Neural cell (in vitro differentiated cells): ENCODE results near the gene RTN4R. TPM values are rescaled to one million over a fixed set of nuclear protein-coding genes. Genes with fewer than 3 reads are reported as not detected.

Experiments
- H2AFZ ChIP-seq: fragments of 200-600, 300-800 bp; sonication (generic), shearing (Covaris generic); 2 replicates; pipeline ENCODE4 v1.6.0; 2014; ENCODE audit warnings: low read depth, mild to moderate bottlenecking, antibody characterized with exemption, low read length, moderate library complexity
- H3F3A ChIP-seq: fragments of 200-600 bp; shearing (Covaris generic); 2 replicates; pipeline ENCODE4 v1.6.1; 2016; ENCODE audit warnings: mild to moderate bottlenecking, moderate library complexity, mixed read lengths, antibody characterized with exemption, low read length; ENCODE audit not compliant: insufficient read depth, poor library complexity, severe bottlenecking
- H3K27ac ChIP-seq: fragments of 200-600, 300-800 bp; sonication (generic), shearing (Covaris generic); 2 replicates; pipeline ENCODE4 v1.5.1; 2014; ENCODE audit warnings: mild to moderate bottlenecking, low read length, moderate library complexity
- H3K27me3 ChIP-seq: fragments of 300-800, 200-600 bp; sonication (generic), shearing (Covaris generic); 2 replicates; pipeline ENCODE4 v1.6.0; 2014; ENCODE audit warnings: mild to moderate bottlenecking, low read depth, low read length, moderate library complexity; ENCODE audit not compliant: insufficient read depth
- H3K36me3 ChIP-seq: fragments of 300-800, 200-600 bp; sonication (generic), shearing (Covaris generic); 2 replicates; pipeline ENCODE4 v1.5.1; 2014; ENCODE audit warnings: mild to moderate bottlenecking, antibody characterized with exemption, low read length, moderate library complexity; ENCODE audit not compliant: insufficient read depth
- H3K4me2 ChIP-seq: fragments of 300-800, 200-600 bp; sonication (generic), shearing (Covaris generic); 2 replicates; pipeline ENCODE4 v1.6.0; 2014; ENCODE audit warnings: mild to moderate bottlenecking, low read length
- H3K4me3 ChIP-seq: fragments of 300-800, 200-600 bp; sonication (generic), shearing (Covaris generic); 2 replicates; pipeline ENCODE4 v1.5.1; 2014; ENCODE audit warnings: mild to moderate bottlenecking, low read length, moderate library complexity
- H3K79me2 ChIP-seq: fragments of 200-600 bp; shearing (Covaris generic); replicated peaks from 2 replicates; pipeline ENCODE4 v1.6.0; 2014; ENCODE audit warnings: mild to moderate bottlenecking, low read length, moderate library complexity; ENCODE audit not compliant: insufficient read depth
- H3K9ac ChIP-seq: fragments of 300-800, 200-600 bp; sonication (generic), shearing (Covaris generic); 2 replicates; pipeline ENCODE4 v1.6.1; 2016; ENCODE audit warnings: mild to moderate bottlenecking, low read length, mixed read lengths
- H3K9me2 ChIP-seq: fragments of 200-600 bp; shearing (Covaris generic); 2 replicates; pipeline ENCODE4 v1.6.1; 2016; ENCODE audit warnings: mild to moderate bottlenecking, low read length, mixed read lengths; ENCODE audit not compliant: insufficient read depth
- H3K9me3 ChIP-seq: fragments of 200-600, 300-800 bp; sonication (generic), shearing (Covaris generic); 2 replicates; pipeline ENCODE4 v1.6.1; 2016; ENCODE audit warnings: mild to moderate bottlenecking, mixed run types, low read length, moderate library complexity, mixed read lengths
- H4K20me1 ChIP-seq: fragments of 200-600 bp; shearing (Covaris generic); 2 replicates; pipeline ENCODE4 v1.6.1; 2016; ENCODE audit warnings: mild to moderate bottlenecking, mixed run types; ENCODE audit not compliant: insufficient read depth
- CTCF ChIP-seq: fragments of 450-650 bp; IDR thresholded peaks from 2 replicates; pipeline ENCODE4 v1.5.1; 2014; ENCODE audit warnings: antibody characterized with exemption, mild to moderate bottlenecking, moderate library complexity; ENCODE audit not compliant: poor library complexity, severe bottlenecking
- EP300 ChIP-seq: fragments of 450-650 bp; conservative IDR thresholded peaks from 2 replicates; pipeline ENCODE4 v1.6.1; 2014; ENCODE audit warnings: antibody characterized with exemption, mild to moderate bottlenecking, moderate library complexity; ENCODE audit not compliant: poor library complexity, severe bottlenecking
- EZH2 ChIP-seq: fragments of 200-600, 300-800 bp; shearing (Covaris generic), sonication (generic); IDR thresholded peaks from 2 replicates; pipeline ENCODE4 v1.6.1; 2014; ENCODE audit warnings: antibody characterized with exemption, low read length, borderline replicate concordance, mild to moderate bottlenecking; ENCODE audit not compliant: insufficient read depth, poor library complexity, severe bottlenecking
- MXI1 ChIP-seq: fragments of 450-650 bp; conservative IDR thresholded peaks from 2 replicates; pipeline ENCODE4 v1.6.1; 2014; ENCODE audit warnings: antibody characterized with exemption, mild to moderate bottlenecking; ENCODE audit not compliant: poor library complexity, severe bottlenecking
- POLR2AphosphoS5 ChIP-seq: IDR thresholded peaks from 2 replicates; pipeline ENCODE4 v1.6.1; 2012
- RAD21 ChIP-seq: fragments of 450-650 bp; conservative IDR thresholded peaks from 2 replicates; pipeline ENCODE4 v1.6.1; 2014; ENCODE audit warnings: antibody characterized with exemption, mild to moderate bottlenecking, moderate library complexity
- REST ChIP-seq: IDR thresholded peaks from 2 replicates; pipeline ENCODE4 v1.6.1; 2012; ENCODE audit warnings: borderline replicate concordance
- SMC3 ChIP-seq: fragments of 450-650 bp; conservative IDR thresholded peaks from 2 replicates; pipeline ENCODE4 v1.6.1; 2014; ENCODE audit warnings: antibody characterized with exemption, mild to moderate bottlenecking, moderate library complexity; ENCODE audit not compliant: poor library complexity
- TAF1 ChIP-seq: IDR thresholded peaks from 2 replicates; pipeline ENCODE4 v1.6.1; 2012; ENCODE audit warnings: low read depth
- polyA plus RNA-seq: library from polyadenylated mRNA; depleted of rRNA; stranded (reverse); fragments of >200 nt; gene quantifications from 2 replicates; pipeline ENCODE4 v1.2.3, GENCODE V29; 2014

RTN4R gene
- polyA plus RNA-seq, 1 donor from 2014 or later: 13.6 TPM

- Histone ChIP-seq H4K20me1 (no peaks in the 10 kb centered on the region), H3K27ac (no peak overlapping the region), H3K4me3 (no peak overlapping the region), H3K9me2 (no peaks in the 10 kb centered on the region), H3F3A (no peaks in the 10 kb centered on the region), H2AFZ (no peak overlapping the region), H3K36me3 (no peaks in the 10 kb centered on the region), H3K4me2 (no peak overlapping the region), H3K9ac (no peak overlapping the region), H3K27me3 (no peaks in the 10 kb centered on the region), H3K79me2 (no peaks in the 10 kb centered on the region), H3K9me3 (no peaks in the 10 kb centered on the region)
- TF ChIP-seq EP300 (no peak), EZH2 (no peak), TAF1 (no peak)
Observed at GRCh38 chr22:20259327-20259688, 8.8 kb downstream of the RTN4R start.

GRCh38 chr22:20258584-20259326 lies 9.4 kb downstream of the RTN4R start:
- no peak overlapping the region for H3K27ac ChIP-seq
- no peaks in the 10 kb centered on the region for H3K9me3 ChIP-seq
- no peaks in the 10 kb centered on the region for H3K9me2 ChIP-seq
- H4K20me1 ChIP-seq: no peaks in the 10 kb centered on the region
- no peak overlapping the region for H3K9ac ChIP-seq
- H3F3A ChIP-seq: no peaks in the 10 kb centered on the region
- H2AFZ ChIP-seq: no peak overlapping the region
- TF ChIP-seq SMC3 (no peak), MXI1 (no peak), EZH2 (no peak), POLR2AphosphoS5 (no peak), TAF1 (no peak), REST (no peak), EP300 (no peak), CTCF (no peak), RAD21 (no peak)
- no peak overlapping the region for H3K4me3 ChIP-seq
- no peaks in the 10 kb centered on the region for H3K79me2 ChIP-seq
- no peaks in the 10 kb centered on the region for H3K36me3 ChIP-seq
- no peak overlapping the region for H3K4me2 ChIP-seq
- no peaks in the 10 kb centered on the region for H3K27me3 ChIP-seq
